HG03460 (cell line): Measurements from ENCODE around the gene ACSF3.

Source experiments
- ATAC-seq: cut with Tn5 transposase; IDR thresholded peaks from one replicate; pipeline ENCODE4 v1.9.1; 2021; ENCODE audit not compliant: unreplicated experiment

ACSF3 gene

DNA sequence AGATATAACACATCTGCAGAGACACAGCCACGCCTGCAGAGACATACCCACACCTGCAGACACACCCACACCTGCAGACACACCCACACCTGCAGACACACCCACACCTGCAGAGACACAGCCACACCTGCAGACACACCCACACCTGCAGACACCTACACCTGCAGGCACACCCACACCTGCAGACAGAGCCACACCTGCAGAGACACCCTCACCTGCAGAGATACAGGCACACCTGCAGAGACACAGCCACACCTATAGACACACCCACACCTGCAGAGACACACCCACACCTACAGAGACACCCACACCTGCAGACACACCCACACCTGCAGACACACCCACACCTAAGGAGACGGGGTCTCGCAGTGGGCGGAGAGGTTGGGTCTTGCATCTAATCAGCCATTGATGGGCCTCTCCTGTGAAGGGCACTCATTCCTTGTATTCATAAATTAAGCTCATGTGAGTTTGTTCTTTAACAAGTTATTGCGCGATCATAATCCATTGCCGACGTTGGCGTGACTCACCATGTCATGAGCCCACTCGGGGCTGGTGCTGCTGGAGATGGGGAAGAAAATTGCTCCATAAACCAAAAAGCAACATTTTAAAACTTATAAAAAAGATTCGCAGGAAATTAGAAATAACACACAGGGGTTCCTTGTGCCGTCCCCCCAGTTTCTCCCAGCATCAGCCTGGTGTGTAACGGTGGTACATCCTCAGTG is 49.0 kb downstream of the ACSF3 start:
- no peak for ATAC-seq

DNA sequence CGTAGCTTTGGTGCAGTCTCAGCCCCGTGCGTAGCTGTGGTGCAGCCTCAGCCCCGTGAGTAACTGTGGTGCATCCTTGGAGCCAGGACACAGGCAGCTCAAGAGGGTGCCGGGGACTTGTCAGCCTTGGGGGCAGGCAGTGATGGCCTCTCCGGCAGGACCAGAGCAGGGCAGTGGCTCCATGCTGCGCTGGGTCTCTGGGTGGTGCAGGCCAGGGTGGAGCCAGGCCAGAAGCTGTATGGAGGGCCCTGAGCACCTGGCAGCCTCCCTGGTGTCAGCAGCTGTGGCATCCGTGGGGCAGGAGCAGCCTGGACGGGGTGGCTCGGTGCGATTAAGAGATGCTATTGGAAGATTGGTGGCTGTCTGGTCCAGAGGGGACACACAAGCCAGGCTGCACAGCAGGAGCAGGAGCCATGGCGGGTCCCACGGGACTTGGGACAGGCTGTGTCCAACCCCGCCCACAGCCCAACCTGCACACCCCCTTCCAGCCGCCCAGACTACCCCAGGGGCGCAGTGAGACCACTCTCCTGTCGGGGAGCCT is 49.6 kb downstream of the ACSF3 start:
- no peak for ATAC-seq

DNA sequence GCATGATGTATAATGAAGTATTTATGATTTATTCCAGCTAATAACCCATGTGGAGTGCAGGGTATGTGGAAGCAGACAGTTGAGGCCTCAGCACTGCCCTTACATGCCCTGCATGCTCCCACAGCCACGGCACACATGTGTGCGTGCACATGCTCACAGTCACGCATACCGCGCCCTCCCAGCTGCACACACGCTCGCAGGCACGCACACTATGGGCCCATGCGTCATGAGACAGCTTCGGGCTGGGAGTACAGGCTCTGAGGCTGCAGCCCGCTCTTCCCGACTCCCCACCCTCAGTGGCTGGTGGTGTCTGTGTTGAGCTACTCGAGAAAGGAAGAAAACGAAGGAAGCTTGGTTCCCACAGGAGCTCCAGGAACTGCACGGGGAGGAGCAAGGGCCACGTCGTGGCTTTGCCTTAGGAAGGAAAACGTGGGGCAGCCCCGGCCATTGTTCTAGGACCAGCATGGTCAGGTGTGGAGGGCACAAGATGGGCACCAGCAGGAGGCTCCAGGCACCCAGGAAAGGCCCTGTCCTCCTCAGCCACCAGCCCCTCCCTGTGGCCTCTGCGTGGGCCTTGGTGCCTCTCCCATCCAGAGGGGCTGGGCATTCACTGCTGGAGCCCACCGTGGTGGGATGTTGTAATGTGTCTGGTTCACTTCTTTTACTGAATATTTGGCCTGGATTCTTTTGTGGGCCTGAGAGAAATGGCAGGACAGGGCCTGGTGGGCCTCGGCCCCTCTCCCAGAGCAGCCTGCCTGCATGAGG is 50.4 kb downstream of the ACSF3 start:
- ATAC-seq: no peak

DNA sequence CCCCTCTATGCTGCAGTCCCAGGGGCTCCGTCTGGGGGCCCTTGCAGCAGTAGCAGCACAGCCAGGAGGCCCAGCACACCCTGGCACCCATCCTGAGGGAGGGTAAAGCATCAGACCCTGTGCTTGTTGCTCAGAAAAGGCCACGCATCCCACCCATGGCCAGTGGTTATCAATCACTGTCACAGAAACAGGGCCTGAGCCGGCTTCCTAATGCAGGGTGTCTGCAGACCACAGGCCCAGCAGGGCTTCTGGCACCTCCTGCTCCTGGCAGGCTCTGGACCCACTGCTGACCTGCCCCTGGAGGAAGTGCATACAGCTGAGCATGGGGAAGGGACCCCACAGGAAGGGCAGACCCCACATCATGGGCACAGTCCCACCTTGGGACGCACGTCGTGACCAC is 51.0 kb downstream of the ACSF3 start:
- no peak for ATAC-seq

DNA sequence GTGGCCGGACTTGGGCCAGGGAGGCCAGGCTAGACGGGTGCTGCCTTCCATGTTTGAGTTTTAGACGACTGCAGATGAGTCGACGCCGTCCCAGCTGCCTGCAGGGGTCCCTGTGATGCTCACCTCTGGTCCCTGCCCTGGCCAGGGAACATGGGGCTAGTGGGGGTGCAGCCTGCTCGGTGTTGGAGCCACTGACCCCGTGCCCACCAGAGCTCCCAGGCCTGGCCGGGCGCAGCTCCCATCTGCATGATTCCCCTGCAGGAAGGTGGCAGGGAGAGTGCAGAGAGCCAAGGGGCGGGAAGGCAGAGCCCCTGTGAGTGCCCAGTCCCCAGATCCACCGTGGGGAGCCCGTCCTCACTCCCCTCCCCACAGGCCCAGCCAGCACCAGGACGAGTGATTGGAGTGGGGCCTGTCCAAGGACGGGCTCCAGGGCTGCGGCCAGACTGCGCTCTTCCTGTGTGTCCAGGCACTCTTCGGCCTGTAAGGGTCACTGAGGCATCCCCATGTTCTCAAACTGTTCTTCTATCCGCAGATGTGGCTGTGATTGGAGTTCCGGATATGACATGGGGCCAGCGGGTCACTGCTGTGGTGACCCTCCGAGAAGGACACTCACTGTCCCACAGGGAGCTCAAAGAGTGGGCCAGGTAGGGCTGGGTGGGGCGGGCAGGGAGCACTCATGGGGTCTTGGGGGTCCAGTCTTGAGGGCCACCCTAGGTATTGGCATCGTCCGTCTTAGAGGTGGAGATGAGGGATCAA is 51.9 kb downstream of the ACSF3 start:
- no peak for ATAC-seq

DNA sequence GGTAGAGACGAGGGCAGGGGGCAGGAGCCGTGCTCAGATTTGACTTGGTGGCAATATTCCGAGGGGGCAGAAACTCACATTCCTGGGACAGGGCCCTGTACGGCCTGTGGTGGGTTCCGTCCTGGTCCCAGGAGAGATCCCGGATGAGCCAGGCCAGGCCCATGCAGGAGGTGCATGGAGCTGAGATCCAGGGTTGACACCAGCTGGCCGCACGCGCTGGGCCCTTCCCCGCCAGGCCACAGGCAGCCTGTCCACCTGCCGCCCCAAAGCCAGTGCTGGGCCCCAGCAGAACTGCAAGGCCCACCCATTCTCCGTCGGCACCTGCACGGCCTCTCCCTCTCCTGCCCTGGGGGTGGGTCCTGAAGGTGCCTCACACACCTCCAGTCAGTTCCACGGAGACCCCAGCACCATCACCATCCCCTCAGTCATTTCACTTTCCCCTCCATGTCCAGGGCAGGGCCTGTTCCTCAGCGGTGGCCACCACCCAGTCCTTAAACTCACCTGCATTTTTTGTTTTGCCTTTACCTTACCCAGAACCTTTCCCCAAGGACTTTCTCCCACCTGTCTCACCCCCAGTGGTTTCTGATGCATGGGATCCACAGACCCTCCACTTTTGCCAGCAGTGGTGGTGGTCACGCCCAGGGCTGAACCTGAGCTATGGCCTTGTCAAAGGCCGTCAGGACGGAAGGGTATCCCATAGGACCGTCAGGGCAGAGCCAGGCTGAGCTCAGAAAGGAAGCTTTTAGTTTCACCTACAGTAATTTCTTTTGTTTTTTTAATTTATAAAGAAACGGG is 52.8 kb downstream of the ACSF3 start:
- no peak for ATAC-seq

DNA sequence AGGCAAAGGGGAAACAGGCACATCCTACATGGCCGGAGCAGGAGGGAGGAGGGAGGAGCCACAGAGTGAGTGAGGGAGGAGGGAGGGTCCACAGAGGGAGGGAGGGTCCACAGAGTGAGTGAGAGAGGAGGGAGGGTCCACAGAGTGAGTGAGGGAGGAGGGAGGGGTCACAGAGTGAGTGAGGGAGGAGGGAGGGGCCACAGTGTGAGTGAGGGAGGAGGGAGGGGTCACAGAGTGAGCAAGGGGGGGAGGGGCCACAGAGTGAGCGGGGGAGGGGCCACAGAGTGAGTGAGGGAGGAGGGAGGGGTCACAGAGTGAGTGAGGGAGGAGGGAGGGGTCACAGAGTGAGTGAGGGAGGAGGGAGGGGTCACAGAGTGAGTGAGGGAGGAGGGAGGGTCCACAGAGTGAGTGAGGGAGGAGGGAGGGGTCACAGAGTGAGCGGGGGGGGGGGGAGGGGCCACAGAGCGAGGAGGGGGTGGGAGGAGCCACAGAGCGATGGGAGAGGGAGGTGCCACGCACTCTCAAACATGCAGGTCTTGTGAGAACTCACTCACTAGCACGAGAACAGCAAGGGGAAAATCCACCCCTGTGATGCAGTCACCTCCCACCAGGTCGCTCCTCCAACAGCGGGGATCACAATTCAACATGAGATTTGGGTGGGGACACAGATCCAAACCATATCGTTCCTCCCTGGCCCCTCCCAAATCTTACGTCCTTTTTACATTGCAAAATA is 53.6 kb downstream of the ACSF3 start:
- no peak for ATAC-seq

DNA sequence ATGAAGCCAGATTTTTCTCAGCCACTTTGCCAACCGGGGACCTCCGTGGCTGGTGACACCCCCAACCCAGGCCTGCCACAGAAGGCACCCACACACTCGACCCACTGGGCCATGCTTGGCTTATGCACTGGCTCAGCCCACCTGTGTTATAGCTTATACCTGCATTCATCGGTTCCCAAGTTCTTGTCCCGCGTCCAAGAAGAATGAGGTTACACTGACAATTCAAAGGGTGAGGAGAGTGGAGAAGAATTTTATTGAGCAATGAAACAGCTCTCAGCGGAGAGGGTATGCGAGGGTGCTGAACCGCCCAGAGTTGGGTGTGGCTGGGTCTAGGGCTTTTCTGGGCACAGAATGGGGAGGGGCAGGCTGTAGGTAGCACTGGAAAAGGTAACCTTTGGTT is 55.7 kb downstream of the ACSF3 start:
- no peak for ATAC-seq

DNA sequence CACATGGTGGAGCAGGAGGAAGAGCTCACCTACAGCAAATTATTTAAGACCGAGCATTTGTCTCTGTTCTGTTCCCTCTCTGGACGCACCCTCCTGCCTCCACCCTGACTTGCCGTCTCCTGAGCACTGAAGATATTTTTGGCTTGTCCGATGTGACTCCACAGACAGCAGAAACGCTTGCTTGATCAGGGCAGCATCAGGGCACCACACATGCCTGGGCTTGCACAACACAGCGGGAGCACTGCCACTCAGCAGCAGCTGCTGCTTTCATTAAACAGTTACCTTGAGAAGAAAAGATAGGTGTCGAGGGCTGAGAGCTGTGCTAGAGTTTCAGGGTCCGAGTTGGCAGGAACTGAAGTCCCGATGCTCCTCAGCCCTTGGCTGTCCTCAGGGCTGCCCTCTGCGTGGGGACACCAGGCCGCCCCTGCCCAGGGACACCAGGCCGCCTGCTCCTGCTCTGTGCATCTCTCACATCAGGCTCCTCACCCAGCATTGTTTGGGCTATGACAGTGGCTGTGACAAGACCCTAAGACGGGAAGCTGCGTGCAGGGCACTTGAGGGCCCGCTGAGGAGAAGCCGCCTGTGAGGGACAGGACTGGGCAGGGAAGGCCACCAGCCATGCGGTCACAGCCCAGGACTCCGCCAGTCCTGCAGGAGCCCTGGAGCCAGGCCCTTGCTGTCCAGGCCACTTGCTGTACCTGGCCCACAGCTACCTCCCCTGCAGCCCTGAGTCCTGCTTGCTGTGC is 56.6 kb downstream of the ACSF3 start:
- ATAC-seq: no peak

DNA sequence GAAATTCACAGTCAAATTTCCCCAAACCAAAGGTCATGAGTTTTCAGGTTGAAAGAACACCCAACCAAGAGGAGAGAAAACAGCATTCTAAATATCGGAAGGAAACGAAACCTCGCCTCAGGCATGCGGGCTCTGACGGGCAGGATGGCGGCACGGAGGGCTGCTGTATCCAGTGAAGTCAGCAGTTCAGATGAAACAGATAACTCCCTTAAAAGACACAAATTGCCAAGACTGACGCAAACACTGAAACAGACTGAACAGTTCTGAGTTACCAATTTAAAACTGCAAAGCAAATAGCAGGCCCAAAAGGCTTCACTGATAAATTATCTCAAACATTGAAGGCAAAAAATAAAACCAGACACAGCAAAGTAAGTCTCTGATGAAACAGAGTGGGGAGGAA is 57.3 kb downstream of the ACSF3 start:
- ATAC-seq: no peak

DNA sequence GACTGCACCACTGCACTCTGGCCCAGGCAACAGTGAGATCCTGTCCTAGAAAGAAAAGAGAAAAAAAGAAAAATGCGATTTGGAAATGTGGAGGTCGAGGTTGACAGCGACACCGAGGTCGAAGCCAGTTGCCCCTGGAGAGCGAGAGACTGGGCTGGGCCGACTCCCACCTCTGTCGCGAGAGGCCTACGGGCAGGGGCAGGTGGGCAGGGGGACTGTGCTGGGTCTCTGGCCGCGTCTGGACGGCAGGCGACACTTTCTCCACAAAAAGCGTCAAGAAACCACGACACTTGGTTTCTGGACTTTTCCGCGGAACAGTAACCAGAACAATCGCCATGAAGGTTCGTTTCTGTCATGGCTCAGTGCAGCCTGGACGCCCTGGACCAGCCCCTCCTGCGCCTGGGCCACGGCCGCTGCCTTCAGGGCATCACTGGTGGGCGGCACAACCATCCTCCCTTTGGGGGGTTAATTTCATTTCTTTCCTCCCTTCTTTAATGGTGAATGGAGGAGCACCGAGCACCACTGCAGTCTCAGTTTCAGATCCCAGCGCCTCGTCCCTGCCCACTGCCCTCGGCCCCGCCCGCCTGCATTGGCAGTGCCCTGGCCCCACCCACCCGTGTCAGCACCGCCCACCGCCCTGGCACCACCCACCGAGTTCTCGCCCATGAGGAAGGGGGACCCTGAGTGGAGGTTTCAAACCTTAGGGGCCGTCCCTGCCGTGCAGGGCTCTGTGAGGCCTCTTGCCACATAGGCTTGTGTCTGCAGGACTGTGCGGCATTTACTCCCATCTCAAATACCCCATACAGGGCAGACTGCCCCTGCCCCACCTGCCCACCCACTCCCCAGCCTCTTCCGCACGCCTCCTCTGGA is 59.4 kb downstream of the ACSF3 start:
- no peak for ATAC-seq

DNA sequence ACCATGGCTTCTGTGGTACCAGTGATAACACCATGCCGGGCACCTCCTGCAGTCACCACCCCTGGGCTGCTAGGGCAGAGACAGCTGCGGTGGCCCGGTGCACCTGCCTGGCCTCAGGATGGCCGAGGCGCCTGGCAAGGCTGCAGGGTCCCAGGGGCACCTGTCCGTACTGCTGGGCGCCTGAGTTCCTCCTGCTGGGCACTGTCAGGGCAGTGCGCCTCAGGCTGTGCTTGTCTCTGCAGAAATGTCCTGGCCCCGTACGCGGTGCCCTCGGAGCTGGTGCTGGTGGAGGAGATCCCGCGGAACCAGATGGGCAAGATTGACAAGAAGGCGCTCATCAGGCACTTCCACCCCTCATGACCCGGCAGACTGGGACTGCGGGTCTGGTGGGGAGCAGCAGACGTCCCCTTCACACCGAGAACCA is 60.2 kb downstream of the ACSF3 start:
- ATAC-seq: no peak

DNA sequence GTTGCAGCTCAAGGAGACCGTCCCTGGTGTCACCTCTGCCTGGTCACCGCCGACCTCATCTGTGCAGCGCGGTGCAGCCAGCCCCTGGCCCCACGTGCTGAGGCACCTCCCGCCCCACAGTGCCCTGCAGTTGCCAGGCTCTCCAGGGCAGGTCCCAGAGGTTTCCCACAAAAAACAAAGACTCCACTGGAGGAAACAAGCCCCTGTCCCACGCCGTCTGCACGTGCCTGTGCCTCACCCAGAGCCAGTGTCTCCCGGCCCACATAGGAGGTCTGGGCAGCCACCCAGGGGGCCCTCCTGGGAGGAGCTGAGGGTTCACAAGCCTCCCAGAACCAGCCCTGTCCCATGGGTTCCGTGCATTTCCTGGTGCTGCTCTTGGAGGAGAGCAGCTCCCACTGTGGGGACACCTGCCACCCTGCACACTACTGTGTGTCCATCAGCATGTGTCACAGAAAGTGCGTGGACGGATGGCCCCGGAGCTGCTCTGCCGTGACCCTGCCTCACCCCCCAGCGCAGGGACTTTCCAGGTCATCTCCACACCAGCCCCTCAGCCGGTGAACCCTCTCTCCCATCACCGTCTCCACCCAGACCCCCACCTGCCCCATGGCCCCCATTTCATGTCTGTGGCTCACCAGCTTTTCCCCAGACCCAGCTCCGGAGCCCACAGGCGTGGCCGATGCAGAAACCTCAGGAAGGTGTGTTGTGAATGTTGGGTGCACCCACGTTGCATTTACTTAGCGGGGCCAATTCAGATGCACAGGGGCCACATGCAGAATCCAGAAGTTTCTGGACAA is 60.9 kb downstream of the ACSF3 start:
- no peak for ATAC-seq

DNA sequence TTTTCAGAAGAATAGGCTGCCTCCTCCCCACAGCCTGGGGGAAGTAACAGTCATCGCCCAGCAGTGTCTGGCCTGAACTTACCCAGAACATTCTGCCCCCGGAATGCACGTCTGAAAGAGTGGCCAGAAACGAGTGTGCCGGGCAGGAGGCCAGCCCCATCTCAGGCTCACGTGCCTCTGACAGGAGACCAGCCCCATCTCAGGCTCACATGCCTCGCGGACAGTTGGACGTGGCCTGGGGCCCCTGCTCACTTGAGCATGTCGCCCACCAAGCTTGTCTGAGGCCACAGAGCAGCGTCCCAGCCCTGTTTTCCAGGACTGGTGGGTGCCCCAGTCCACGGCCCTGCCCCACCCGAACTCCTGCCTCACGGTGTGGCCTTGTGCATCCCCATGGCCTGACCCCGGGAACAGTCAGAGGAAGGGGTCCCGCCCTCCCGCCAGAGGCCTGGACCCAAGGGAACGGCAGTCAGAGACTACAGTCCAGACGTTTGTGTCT is 61.6 kb downstream of the ACSF3 start:
- ATAC-seq: no peak

DNA sequence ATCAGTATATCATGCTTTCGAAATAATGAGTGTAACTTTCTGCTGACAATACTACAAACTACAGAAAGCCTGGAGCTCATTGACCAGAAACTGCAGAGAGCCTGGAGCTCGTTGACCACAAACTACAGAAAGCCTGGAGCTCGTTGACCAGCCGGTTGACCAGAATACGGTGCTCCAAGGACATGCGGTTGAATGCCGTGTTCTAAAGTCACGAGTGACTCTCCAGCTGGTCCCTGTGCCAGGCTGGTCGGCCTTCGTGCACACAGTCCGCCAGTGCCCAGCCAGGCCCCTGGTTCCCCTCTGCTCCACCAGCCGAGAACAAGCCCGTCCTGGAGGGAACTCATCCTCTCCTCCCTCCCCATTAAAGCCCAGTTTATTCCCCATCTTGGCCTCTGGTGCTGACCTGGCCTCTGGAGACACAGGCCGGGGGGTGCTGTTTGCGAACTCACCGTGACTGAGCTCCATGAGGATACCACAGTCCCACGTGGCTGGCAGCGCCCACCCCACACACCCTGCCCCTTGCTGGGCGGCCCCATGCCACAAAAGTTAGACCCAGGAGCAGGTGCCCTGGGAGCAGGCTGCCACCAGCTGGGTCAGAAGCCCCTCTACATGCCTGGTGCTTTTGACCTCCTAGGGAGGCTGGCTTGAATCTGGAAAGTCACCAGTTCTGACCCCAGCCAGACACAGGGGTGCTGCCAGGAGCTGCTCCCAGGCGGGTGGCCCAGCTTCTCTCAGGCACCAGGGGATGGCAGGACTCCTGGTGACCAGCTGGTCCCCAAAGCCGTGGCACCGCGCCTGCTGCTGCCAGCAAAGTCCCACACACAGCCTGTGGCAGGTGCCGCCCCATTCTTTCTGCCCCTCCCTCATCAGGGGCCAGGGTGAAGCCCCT is 62.4 kb downstream of the ACSF3 start:
- no peak for ATAC-seq
